GM12878 (cell line): ENCODE results near the gene CC2D2B. TPM values are rescaled to one million over a fixed set of nuclear protein-coding genes. Genes with fewer than 3 reads are reported as not detected.

Experiments
- ATAC-seq: fragments of 200-7000 bp; cut with Tn5 transposase; 3 replicates; pipeline ENCODE4 v1.9.1; 2020; ENCODE audit warnings: mild to moderate bottlenecking, moderate library complexity
- BruUV-seq: library from RNA; stranded (reverse); fragments of 400-500 nt; replicated peaks from 2 replicates; lab custom pipeline; 2021; lab: Mats Ljungman, UMichigan
- CTCF ChIA-PET: fragments of 300-600 bp; sonication (Branson Sonifier 250); formaldehyde crosslinking; extraction: SDS; loops from one replicate; lab custom pipeline; 2021; ENCODE audit warnings: inconsistent platforms; lab: Yijun Ruan, JAX
- POLR2A ChIA-PET: fragments of 350-600 bp; formaldehyde crosslinking; extraction: SDS; loops from one replicate; lab custom pipeline; 2021; ENCODE audit warnings: inconsistent platforms; lab: Charles Lee
- RAD21 ChIA-PET: fragments of 300-600 bp; sonication (Branson Sonifier 250); formaldehyde crosslinking; loops from one replicate; lab custom pipeline; 2023; ENCODE audit warnings: antibody characterized with exemption; ENCODE audit not compliant: unreplicated experiment; lab: Charles Lee
- SMC1A ChIA-PET: fragments of 300-600 bp; sonication (Branson Sonifier 250); formaldehyde crosslinking; loops from one replicate; lab custom pipeline; 2023; ENCODE audit not compliant: unreplicated experiment, uncharacterized antibody; lab: Charles Lee
- DNase-seq: peaks from one replicate; pipeline ENCODE4 v3.0.0-alpha.2; 2011; ENCODE audit warnings: low read depth, low spot score
- FAIRE-seq: peaks from 3 replicates; lab custom pipeline; 2011; peaks lifted over from hg19 to GRCh38; lab: Jason Lieb, UNC
- H2AFZ ChIP-seq: 2 replicates; pipeline ENCODE4 v1.6.0; 2011; ENCODE audit warnings: low read depth, low read length, control low read depth; ENCODE audit not compliant: control insufficient read depth
- H3K27ac ChIP-seq: 2 replicates; pipeline ENCODE4 v1.5.1; 2011; ENCODE audit warnings: control low read depth; ENCODE audit not compliant: control insufficient read depth, insufficient read depth
- H3K27me3 ChIP-seq, 2 experiments: replicated peaks in 1 of 2; 2 replicates each; pipeline versions ENCODE4 v1.6.0 to v1.6.1; 2011; ENCODE audit warnings: low read length in 1 of 2; ENCODE audit not compliant: control insufficient read depth in 2 of 2, insufficient read depth in 2 of 2
- H3K36me3 ChIP-seq, 2 experiments: 2 replicates each; pipeline ENCODE4 v1.5.1; 2011; ENCODE audit warnings: low read length in 1 of 2; ENCODE audit not compliant: control insufficient read depth in 2 of 2, insufficient read depth in 2 of 2
- H3K4me1 ChIP-seq: 2 replicates; pipeline ENCODE4 v1.6.1; 2011; ENCODE audit warnings: mild to moderate bottlenecking, low read length, moderate library complexity, mixed read lengths; ENCODE audit not compliant: control insufficient read depth, insufficient read depth
- H3K4me2 ChIP-seq: 2 replicates; pipeline ENCODE4 v1.6.0; 2011; ENCODE audit warnings: control low read depth; ENCODE audit not compliant: control insufficient read depth, insufficient read depth
- H3K4me3 ChIP-seq: fragments of 200-600 bp; sonication (generic); 2 replicates; pipeline ENCODE4 v1.5.1; 2016
- H3K79me2 ChIP-seq: 2 replicates; pipeline ENCODE4 v1.6.0; 2011; ENCODE audit warnings: low read length; ENCODE audit not compliant: control insufficient read depth, insufficient read depth
- H3K9ac ChIP-seq: 2 replicates; pipeline ENCODE4 v1.8.0; 2011; ENCODE audit warnings: low read length, control low read depth, mixed read lengths; ENCODE audit not compliant: control insufficient read depth, insufficient read depth
- H3K9me3 ChIP-seq: replicated peaks from 3 replicates; pipeline ENCODE4 v1.5.1; 2011; ENCODE audit warnings: mild to moderate bottlenecking, low read length; ENCODE audit not compliant: control insufficient read depth, insufficient read depth
- H4K20me1 ChIP-seq: 2 replicates; pipeline ENCODE4 v1.6.0; 2011; ENCODE audit not compliant: control insufficient read depth, insufficient read depth
- ETV6 ChIP-seq, 2 experiments: fragments of 450-650 bp in 1 of 2; IDR thresholded peaks in 1 of 2; conservative IDR thresholded peaks in 1 of 2; 2 replicates each; pipeline ENCODE4 v1.6.1; 2014; ENCODE audit warnings: antibody characterized with exemption in 1 of 2, borderline replicate concordance in 1 of 2, low read depth in 1 of 2, mild to moderate bottlenecking in 1 of 2, moderate library complexity in 1 of 2
- MEF2A ChIP-seq: IDR thresholded peaks from 2 replicates; pipeline ENCODE4 v1.6.1; 2011; ENCODE audit warnings: low read depth, mild to moderate bottlenecking, low read length, moderate library complexity; ENCODE audit not compliant: insufficient read depth
- MTA2 ChIP-seq: fragments of 450-650 bp; IDR thresholded peaks from 2 replicates; pipeline ENCODE4 v1.6.1; 2016; ENCODE audit warnings: low read depth, mild to moderate bottlenecking, moderate library complexity
- MTA3 ChIP-seq: IDR thresholded peaks from 2 replicates; pipeline ENCODE4 v1.6.1; 2012; ENCODE audit warnings: low read length, inconsistent platforms, borderline replicate concordance
- NBN ChIP-seq: fragments of 450-650 bp; IDR thresholded peaks from 2 replicates; pipeline ENCODE4 v1.6.1; 2016
- NFYB ChIP-seq: IDR thresholded peaks from 2 replicates; pipeline ENCODE4 v1.6.1; 2011; ENCODE audit warnings: low read depth, mild to moderate bottlenecking, low read length, improper control_type of control experiment, moderate library complexity; ENCODE audit not compliant: insufficient read depth
- NR2F1 ChIP-seq: fragments of 450-650 bp; conservative IDR thresholded peaks from 2 replicates; pipeline ENCODE4 v1.6.1; 2017; ENCODE audit warnings: mild to moderate bottlenecking
- NRF1 ChIP-seq: conservative IDR thresholded peaks from 2 replicates; pipeline ENCODE4 v1.6.1; 2011; ENCODE audit warnings: mild to moderate bottlenecking, low read depth, low read length, improper control_type of control experiment
- PKNOX1 ChIP-seq: fragments of 450-650 bp; IDR thresholded peaks from 2 replicates; pipeline ENCODE4 v1.6.1; 2016; ENCODE audit warnings: mild to moderate bottlenecking
- POLR2A ChIP-seq: IDR thresholded peaks from 2 replicates; pipeline ENCODE4 v1.6.1; 2011; ENCODE audit warnings: low read depth, mild to moderate bottlenecking, low read length
- RELB ChIP-seq: fragments of 450-650 bp; IDR thresholded peaks from 2 replicates; pipeline ENCODE4 v1.6.1; 2017; ENCODE audit warnings: low read depth, mild to moderate bottlenecking, moderate library complexity
- WGBS: methylation state at CpG from one replicate; pipeline ENCODE4 v1.1.6; 2016; ENCODE audit warnings: low lambda C conversion rate; ENCODE audit not compliant: insufficient replicate concordance, insufficient coverage; ENCODE audit errors: missing lambda C conversion rate; 5-methylcytosine and 5-hydroxymethylcytosine counted together
- in situ Hi-C: fragments of 300-500 bp; cut with MboI; formaldehyde crosslinking; loops from 9 replicates; pipeline ENCODE4 v1.14.3; 2018; ENCODE audit warnings: mixed read lengths
- intact Hi-C: fragments of 100-400 bp; cut with micrococcal nuclease; formaldehyde crosslinking; loops from one replicate; pipeline ENCODE4 v1.14.2; 2022; ENCODE audit not compliant: unreplicated experiment
- polyA plus RNA-seq, 11 experiments: library from polyadenylated mRNA; depleted of rRNA in 4 of 11; unstranded in 6 of 11; stranded (reverse) in 5 of 11; fragments of >200 nt; fragmentation: Nextera tagmentation in 4 of 11; fragmentation: Illumina TruSeq in 1 of 11; extraction: Ambion mirVana in 4 of 11; extraction: Trizol in 1 of 11; gene quantifications; 1 replicate in 1 of 11; 2 replicates in 10 of 11; pipeline versions ENCODE4 v1.2.1 to v1.2.3, GENCODE V29; 2011 to 2016; ENCODE audit warnings: inconsistent platforms in 2 of 11, missing spikeins in 2 of 11, low read depth in 1 of 11
- total RNA-seq, 4 experiments: library from RNA; depleted of rRNA in 3 of 4; stranded (reverse); fragments of >200 nt in 3 of 4; fragmentation: Illumina TruSeq in 1 of 4; extraction: Trizol in 1 of 4; gene quantifications; 2 replicates each; pipeline versions ENCODE4 v1.2.1 to v1.2.3, GENCODE V29; 2013 to 2021
- TF ChIP-seq, protein P1 (sequence below): fragments of 150-350 bp; IDR thresholded peaks from 2 replicates; pipeline ENCODE4 v1.6.1; 2016; ENCODE audit warnings: low read depth, low read length
- TF ChIP-seq, protein P2 (sequence below): fragments of 450-650 bp; formaldehyde crosslinking; IDR thresholded peaks from 2 replicates; pipeline ENCODE4 v1.4.0; 2020; ENCODE audit warnings: mild to moderate bottlenecking, moderate library complexity

CC2D2B gene
- total and polyA plus RNA-seq, 10 of the 15 experiments (the other 5 are each of a cell fraction or from before 2014, with no cell fraction given): 0.42 to 2.8 (median 0.78) TPM

DNA sequence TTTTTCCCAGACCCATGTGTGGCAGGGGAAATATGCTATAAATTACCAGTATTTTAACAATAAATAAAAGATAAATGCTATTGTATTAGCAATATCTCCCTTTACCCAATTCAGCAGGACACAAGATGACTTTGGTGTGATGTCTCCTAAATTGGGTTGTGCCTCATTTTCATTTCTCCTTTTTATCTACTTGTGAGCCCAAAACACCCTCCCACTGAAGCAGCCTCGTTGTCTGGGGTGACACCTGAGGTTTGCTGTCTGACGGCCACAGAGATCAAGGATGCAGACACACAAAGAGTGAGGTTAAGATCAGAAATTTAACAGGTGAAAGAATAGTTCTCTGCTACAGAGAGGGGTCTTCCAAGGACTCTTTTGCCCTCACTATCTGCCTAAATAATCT is 27.1 kb upstream of the CC2D2B start:
- WGBS: 3% methylated on average over 2 of the region's 2 CpGs
- H3K79me2 ChIP-seq: no peaks in the 10 kb centered on the region
- no peak overlapping the region for H3K4me3 ChIP-seq
- POLR2A ChIA-PET: interaction anchor here (0.8 to 1.0 kb wide), 2 partner anchors 9 to 187 kb away, joined by 3 read pairs; partner anchors contain the start of gene TCTN3
- intact Hi-C loops (no loop called here), in situ Hi-C loops (no loop called here)
- H4K20me1 ChIP-seq: no peaks in the 10 kb centered on the region
- H2AFZ ChIP-seq: no peak overlapping the region
- no TSS peak for BruUV-seq
- FAIRE-seq: no peak
- SMC1A ChIA-PET: interaction anchor here (0.6 to 1.2 kb wide), 2 partner anchors 9 to 43 kb away, joined by 3 to 4 read pairs; no protein-coding TSS in a partner anchor
- RAD21 ChIA-PET: interaction anchor here (1.2 kb wide), 1 partner anchor 187 kb away, joined by 3 read pairs; the partner anchor contains the start of gene TCTN3
- DNase-seq: peak; percentile 42
- peaks cover 16% of the 10 kb centered on the region; the same call in 1 of the 2 replicates for H3K4me1 ChIP-seq
- peak overlapping the region; percentile 13; the same call in 1 of the 2 replicates for H3K27ac ChIP-seq
- peak; percentile 81 for ATAC-seq
- H3K9me3 ChIP-seq: no peaks in the 10 kb centered on the region
- H3K9ac ChIP-seq: no peak overlapping the region
- H3K27me3 ChIP-seq: no peaks in the 10 kb centered on the region
- H3K4me2 ChIP-seq: no peak overlapping the region; the same call in 1 of the 2 replicates
- CTCF ChIA-PET: interaction anchor here (1.9 kb wide), 1 partner anchor 186 kb away, joined by 9 read pairs; the partner anchor contains the start of gene TCTN3
- peaks cover 0 to 2% of the 10 kb centered on the region in 2 experiments; a peak in 1 of 4 replicates for H3K36me3 ChIP-seq
- TF ChIP-seq MTA3 (0 out of 2 replicates have a peak, but pooled peaks have one; percentile 22), RELB (peak; percentile 41; the same call in 1 of the 2 replicates), NRF1 (no peak), PKNOX1 (peak; percentile 62; the same call in 1 of the 2 replicates), NR2F1 (0 out of 2 replicates have a peak, but pooled peaks have one; percentile 44), MTA2 (peak; percentile 65), NBN (0 out of 2 replicates have a peak, but pooled peaks have one; percentile 34), POLR2A (no peak), NFYB (no peak), MEF2A (0 out of 2 replicates have a peak, but pooled peaks have one; percentile 6), ETV6 (conservative IDR thresholded peaks at IDR 0.05 in 1 of 2, IDR thresholded peaks at IDR 0.05 in 1 of 2; ENCODE audit: borderline replicate concordance in 1 of 2, low read depth in 1 of 2) (no peak)
- TF ChIP-seq, protein P1, sequence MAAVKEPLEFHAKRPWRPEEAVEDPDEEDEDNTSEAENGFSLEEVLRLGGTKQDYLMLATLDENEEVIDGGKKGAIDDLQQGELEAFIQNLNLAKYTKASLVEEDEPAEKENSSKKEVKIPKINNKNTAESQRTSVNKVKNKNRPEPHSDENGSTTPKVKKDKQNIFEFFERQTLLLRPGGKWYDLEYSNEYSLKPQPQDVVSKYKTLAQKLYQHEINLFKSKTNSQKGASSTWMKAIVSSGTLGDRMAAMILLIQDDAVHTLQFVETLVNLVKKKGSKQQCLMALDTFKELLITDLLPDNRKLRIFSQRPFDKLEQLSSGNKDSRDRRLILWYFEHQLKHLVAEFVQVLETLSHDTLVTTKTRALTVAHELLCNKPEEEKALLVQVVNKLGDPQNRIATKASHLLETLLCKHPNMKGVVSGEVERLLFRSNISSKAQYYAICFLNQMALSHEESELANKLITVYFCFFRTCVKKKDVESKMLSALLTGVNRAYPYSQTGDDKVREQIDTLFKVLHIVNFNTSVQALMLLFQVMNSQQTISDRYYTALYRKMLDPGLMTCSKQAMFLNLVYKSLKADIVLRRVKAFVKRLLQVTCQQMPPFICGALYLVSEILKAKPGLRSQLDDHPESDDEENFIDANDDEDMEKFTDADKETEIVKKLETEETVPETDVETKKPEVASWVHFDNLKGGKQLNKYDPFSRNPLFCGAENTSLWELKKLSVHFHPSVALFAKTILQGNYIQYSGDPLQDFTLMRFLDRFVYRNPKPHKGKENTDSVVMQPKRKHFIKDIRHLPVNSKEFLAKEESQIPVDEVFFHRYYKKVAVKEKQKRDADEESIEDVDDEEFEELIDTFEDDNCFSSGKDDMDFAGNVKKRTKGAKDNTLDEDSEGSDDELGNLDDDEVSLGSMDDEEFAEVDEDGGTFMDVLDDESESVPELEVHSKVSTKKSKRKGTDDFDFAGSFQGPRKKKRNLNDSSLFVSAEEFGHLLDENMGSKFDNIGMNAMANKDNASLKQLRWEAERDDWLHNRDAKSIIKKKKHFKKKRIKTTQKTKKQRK: no peak
- TF ChIP-seq, protein P2, sequence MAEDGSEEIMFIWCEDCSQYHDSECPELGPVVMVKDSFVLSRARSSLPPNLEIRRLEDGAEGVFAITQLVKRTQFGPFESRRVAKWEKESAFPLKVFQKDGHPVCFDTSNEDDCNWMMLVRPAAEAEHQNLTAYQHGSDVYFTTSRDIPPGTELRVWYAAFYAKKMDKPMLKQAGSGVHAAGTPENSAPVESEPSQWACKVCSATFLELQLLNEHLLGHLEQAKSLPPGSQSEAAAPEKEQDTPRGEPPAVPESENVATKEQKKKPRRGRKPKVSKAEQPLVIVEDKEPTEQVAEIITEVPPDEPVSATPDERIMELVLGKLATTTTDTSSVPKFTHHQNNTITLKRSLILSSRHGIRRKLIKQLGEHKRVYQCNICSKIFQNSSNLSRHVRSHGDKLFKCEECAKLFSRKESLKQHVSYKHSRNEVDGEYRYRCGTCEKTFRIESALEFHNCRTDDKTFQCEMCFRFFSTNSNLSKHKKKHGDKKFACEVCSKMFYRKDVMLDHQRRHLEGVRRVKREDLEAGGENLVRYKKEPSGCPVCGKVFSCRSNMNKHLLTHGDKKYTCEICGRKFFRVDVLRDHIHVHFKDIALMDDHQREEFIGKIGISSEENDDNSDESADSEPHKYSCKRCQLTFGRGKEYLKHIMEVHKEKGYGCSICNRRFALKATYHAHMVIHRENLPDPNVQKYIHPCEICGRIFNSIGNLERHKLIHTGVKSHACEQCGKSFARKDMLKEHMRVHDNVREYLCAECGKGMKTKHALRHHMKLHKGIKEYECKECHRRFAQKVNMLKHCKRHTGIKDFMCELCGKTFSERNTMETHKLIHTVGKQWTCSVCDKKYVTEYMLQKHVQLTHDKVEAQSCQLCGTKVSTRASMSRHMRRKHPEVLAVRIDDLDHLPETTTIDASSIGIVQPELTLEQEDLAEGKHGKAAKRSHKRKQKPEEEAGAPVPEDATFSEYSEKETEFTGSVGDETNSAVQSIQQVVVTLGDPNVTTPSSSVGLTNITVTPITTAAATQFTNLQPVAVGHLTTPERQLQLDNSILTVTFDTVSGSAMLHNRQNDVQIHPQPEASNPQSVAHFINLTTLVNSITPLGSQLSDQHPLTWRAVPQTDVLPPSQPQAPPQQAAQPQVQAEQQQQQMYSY (CRISPR knock-in tag): no peak
